Testis (tissue), 2 donors: ENCODE data around the gene GPR39.

ENCODE experiments used
- POLR2A ChIP-seq: fragments of 450-650 bp; IDR thresholded peaks from one replicate; pipeline ENCODE4 v1.6.1; 2017; ENCODE audit warnings: antibody characterized with exemption, mild to moderate bottlenecking, moderate library complexity
- TF ChIP-seq, protein P1 (sequence below), 3 experiments: fragments of 450-650 bp in 2 of 3; fragments of 200-600 bp in 1 of 3; sonication (generic) in 1 of 3; IDR thresholded peaks; one replicate each; pipeline ENCODE4 v1.5.1; 2016 to 2019; ENCODE audit warnings: antibody characterized with exemption in 3 of 3, mild to moderate bottlenecking in 2 of 3, moderate library complexity in 1 of 3

DNA sequence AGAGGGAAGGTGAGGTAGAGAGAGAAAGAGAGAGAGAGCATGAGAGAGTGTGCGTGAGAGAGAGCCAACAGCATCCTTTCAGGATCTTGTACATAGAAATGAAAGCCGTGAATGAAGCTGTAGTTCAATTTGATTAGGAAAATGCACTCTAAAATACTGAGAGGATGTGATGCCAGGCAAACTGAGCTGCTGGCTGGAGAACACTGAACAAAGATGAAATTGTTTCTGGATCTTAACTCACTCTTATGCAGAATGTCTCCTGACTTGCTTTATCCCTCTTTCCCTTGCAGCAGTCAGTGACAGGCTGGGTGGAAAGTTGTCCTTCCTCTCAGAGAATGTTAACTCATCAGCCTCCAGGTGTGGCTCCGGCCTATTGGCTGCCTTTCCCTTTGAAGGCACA, 242.7 kb downstream of the GPR39 start:
- no peak for TF ChIP-seq POLR2A
- TF ChIP-seq, protein P1, sequence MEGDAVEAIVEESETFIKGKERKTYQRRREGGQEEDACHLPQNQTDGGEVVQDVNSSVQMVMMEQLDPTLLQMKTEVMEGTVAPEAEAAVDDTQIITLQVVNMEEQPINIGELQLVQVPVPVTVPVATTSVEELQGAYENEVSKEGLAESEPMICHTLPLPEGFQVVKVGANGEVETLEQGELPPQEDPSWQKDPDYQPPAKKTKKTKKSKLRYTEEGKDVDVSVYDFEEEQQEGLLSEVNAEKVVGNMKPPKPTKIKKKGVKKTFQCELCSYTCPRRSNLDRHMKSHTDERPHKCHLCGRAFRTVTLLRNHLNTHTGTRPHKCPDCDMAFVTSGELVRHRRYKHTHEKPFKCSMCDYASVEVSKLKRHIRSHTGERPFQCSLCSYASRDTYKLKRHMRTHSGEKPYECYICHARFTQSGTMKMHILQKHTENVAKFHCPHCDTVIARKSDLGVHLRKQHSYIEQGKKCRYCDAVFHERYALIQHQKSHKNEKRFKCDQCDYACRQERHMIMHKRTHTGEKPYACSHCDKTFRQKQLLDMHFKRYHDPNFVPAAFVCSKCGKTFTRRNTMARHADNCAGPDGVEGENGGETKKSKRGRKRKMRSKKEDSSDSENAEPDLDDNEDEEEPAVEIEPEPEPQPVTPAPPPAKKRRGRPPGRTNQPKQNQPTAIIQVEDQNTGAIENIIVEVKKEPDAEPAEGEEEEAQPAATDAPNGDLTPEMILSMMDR (IDR thresholded peaks at IDR 0.05), result no peak
